ENCODE results near the gene DMKN.

DMKN gene

DNA sequence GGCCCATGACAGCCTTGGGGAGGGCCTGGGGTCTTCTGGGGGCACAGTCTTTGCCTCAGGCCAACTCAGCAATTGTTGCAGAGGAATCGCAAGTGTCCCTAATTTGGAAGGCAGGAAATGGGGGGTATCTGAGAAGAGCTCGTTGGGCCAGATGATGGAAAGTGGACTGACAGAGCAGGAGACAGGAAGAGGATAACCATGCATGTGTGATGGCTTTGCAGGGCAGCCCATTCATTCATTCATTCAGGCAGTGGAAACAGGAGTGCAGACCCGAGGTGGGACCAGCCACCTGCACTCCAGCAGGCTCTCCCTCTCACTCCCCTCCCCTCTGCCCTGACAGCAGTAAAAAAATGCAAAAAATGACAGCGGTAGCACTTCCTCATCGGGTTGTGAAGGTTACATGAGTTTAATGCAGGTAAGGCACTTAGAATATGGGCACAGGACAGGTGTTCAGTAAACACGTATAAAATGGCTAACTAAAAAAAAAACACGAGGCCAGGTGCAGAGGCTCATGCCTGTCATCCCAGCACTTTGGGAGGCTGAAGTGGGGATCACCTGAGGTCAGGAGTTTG lies 27.0 kb upstream of the DMKN start:
- DNase-seq (ENCODE audit: insufficient read length, low spot score) (no peak), FAIRE-seq (no peak)
- TF ChIP-seq, protein P1, sequence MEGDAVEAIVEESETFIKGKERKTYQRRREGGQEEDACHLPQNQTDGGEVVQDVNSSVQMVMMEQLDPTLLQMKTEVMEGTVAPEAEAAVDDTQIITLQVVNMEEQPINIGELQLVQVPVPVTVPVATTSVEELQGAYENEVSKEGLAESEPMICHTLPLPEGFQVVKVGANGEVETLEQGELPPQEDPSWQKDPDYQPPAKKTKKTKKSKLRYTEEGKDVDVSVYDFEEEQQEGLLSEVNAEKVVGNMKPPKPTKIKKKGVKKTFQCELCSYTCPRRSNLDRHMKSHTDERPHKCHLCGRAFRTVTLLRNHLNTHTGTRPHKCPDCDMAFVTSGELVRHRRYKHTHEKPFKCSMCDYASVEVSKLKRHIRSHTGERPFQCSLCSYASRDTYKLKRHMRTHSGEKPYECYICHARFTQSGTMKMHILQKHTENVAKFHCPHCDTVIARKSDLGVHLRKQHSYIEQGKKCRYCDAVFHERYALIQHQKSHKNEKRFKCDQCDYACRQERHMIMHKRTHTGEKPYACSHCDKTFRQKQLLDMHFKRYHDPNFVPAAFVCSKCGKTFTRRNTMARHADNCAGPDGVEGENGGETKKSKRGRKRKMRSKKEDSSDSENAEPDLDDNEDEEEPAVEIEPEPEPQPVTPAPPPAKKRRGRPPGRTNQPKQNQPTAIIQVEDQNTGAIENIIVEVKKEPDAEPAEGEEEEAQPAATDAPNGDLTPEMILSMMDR (IDR thresholded peaks at IDR 0.05; ENCODE audit: insufficient read depth, missing control alignments), result no peak

DNA sequence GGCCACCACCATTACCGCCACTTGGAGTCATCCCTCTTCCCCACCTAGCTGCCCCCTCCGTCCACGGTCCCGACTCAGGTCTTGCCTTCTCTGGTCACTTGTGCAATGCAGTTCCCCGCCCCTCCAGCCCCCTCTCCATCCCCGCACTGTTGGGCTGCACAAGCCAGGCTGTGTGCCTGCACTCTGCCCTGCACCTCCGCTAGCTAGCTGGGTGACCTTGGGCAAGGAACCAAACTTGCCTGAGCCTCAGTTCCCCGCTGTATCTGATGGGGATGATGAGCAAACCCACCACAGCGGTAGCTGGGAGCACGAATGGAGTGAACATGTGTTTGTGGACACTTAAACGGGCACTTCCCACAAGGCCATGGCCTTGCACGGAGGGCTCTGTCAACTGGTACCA lies 26.4 kb upstream of the DMKN start:
- FAIRE-seq (no peak), DNase-seq (ENCODE audit: insufficient read length, low spot score) (no peak)
- TF ChIP-seq, protein P1 (IDR thresholded peaks at IDR 0.05; ENCODE audit: insufficient read depth, missing control alignments), result no peak

DNA sequence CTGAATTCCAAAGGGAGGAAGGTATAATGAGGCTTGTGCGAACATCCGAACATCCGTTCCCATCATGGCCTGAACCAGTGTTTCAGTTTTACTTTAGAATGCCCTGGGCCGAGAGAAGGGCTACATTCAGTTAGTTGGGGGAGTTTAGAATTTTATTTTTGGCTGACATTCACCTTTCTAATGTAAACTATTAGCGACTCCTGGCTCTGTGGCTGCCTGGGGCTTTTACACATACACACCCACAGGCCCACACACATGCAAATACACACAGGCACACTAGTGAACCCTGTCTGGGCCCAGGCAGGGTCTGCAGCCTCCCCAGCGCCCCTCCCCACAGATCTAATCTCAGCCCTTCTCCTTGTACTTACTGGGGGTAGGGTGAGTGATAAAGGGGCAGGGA lies 25.9 kb upstream of the DMKN start:
- DNase-seq (ENCODE audit: insufficient read length, low spot score) (no peak), FAIRE-seq (no peak)
- TF ChIP-seq, protein P1 (IDR thresholded peaks at IDR 0.05; ENCODE audit: insufficient read depth, missing control alignments), result no peak

DNA sequence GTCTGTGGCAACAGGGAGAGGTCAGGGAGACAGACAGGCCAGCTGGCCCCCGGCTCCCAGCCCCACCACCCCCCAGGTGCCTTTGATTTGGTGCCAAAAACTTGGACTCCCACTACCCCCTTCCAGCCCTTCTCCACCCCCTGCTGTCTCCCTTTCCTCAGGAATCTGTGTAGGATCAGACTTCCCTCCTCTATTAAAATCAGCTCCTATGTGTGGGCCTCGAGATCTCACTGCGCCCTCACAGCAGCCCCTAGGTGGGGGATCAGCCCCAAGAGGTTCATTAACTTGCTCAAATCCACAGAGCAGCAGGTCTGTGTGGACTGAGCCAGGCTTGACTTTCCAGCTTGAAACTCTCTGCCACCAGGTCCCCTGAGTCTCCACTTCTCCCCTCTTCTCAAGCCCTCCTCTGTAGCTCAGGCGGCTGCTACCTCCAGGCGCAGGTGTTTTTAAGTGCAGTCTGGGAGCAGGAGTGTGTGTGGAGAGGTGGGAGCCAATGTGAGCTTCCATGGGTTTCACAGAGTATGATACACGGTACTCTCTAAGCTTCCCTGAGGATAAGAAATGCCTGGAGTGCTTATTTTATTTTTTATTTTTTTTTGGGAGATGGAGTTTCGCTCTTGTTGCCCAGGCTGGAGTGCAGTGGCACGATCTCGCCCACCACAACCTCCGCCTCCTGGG lies 21.5 kb upstream of the DMKN start:
- TF ChIP-seq, protein P1 (IDR thresholded peaks at IDR 0.05; ENCODE audit: insufficient read depth, missing control alignments), result no peak
- no peak for FAIRE-seq
- DNase-seq (ENCODE audit: insufficient read length, low spot score), result no peak

DNA sequence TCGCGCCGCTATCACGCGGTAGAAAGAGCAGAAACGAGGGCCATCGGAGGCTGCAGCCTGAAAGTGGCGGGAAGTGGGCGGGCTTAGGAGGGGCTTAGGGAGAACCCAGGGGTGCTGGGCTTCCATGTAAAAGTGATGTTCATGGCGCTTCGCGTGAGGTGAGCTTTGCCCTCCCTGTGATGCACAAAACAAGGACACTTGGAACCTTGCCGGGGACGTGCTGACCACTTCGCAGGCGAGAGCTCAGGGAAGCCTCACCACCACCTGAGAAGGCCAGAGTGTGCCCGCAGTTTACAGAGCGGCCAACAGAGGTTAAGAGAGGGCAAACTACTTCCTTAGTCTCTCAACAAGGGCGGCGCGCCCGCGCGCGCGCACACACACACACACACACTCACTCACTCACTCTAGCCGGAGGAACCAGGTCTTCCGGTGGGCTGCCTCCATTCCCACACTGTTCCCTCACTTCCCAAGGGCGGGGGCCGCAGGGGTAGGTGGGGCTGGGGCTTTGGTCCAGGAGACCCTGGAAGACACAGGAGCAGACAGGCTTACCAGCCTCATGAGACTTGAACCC lies 20.5 kb upstream of the DMKN start:
- FAIRE-seq (no peak), DNase-seq (ENCODE audit: insufficient read length, low spot score) (no peak)
- TF ChIP-seq, protein P1 (IDR thresholded peaks at IDR 0.05; ENCODE audit: insufficient read depth, missing control alignments), result no peak

DNA sequence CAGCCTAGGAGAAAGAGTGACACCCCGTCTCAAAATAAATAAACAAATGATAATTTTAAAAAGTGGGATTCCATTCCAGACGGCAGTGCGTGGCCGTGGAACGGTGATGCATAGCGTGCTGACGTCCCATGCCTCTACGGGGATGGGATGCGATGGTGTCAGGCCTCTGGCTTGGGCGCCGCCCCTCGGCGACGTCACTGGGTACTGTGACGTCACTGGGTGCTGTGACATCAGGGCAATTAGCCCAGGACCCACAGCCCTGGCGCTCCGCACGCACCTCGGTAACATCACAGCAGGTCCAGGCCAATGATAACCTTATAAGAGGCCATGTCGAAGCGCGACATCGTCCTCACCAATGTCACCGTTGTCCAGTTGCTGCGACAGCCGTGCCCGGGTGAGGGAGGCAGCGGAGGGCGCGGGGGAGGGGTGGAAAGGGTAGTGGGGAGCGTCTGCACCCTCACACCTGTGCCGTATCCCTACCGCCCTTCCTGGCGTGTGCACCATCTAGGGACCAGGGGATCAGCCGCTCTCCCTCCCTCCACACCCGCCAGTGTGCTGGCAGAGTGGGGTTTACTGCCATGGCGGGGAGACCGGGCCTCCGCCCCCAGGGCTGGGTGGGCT lies 19.9 kb upstream of the DMKN start, which contains the start of gene GAPDHS:
Gene GAPDHS (plus strand): TSS at position 256 of the 621 bp plus-strand sequence. CDS start 72 bp downstream, at position 328.
- no peak for FAIRE-seq
- TF ChIP-seq, protein P1 (IDR thresholded peaks at IDR 0.05; ENCODE audit: insufficient read depth, missing control alignments), result no peak
- DNase-seq (ENCODE audit: insufficient read length, low spot score), result no peak

All from D721Med (cell line).